KOPT-K1 (cell line): ENCODE results near the gene ZNF618.

Experiments
- H3K27ac ChIP-seq: fragments of 200-600 bp; sonication (generic); 2 replicates; pipeline ENCODE4 v1.5.1; 2016; ENCODE audit warnings: antibody characterized with exemption, mild to moderate bottlenecking, low read depth, low read length; ENCODE audit not compliant: poor library complexity, severe bottlenecking
- H3K36me3 ChIP-seq: fragments of 200-600 bp; sonication (generic); 2 replicates; pipeline ENCODE4 v1.5.1; 2017; ENCODE audit warnings: antibody characterized with exemption, mild to moderate bottlenecking, low read length, moderate library complexity; ENCODE audit not compliant: insufficient read depth
- H3K9me3 ChIP-seq: fragments of 200-600 bp; sonication (generic); 2 replicates; pipeline ENCODE4 v1.5.1; 2017; ENCODE audit warnings: antibody characterized with exemption, low read length, mild to moderate bottlenecking; ENCODE audit not compliant: insufficient read depth, poor library complexity, severe bottlenecking

The ZNF618 gene

GRCh38 chr9:113998114-113998513, 122.0 kb downstream of the ZNF618 start:
- Histone ChIP-seq H3K27ac (no peak overlapping the region), H3K9me3 (no peaks in the 10 kb centered on the region), H3K36me3 (no peaks in the 10 kb centered on the region)

GRCh38 chr9:113998525-113999255, 122.6 kb downstream of the ZNF618 start:
- H3K36me3 ChIP-seq, result no peaks in the 10 kb centered on the region
- no peaks in the 10 kb centered on the region for H3K9me3 ChIP-seq
- H3K27ac ChIP-seq, result no peak overlapping the region

GRCh38 chr9:113999256-114000062, 123.3 kb downstream of the ZNF618 start:
- Histone ChIP-seq H3K9me3 (no peaks in the 10 kb centered on the region), H3K27ac (no peak overlapping the region)

GRCh38 chr9:114000063-114000454, 124.0 kb downstream of the ZNF618 start:
- Histone ChIP-seq H3K9me3 (no peaks in the 10 kb centered on the region), H3K36me3 (no peaks in the 10 kb centered on the region), H3K27ac (no peak overlapping the region)

More at GRCh38 chr9:113999256-114000062, 123.3 kb downstream of the ZNF618 start:
- H3K36me3 ChIP-seq, result no peaks in the 10 kb centered on the region

GRCh38 chr9:114000671-114001409, 124.7 kb downstream of the ZNF618 start:
- no peaks in the 10 kb centered on the region for H3K9me3 ChIP-seq
- no peaks in the 10 kb centered on the region for H3K36me3 ChIP-seq
- no peak overlapping the region for H3K27ac ChIP-seq

GRCh38 chr9:114001410-114001685, 125.2 kb downstream of the ZNF618 start:
- H3K36me3 ChIP-seq, result no peaks in the 10 kb centered on the region

GRCh38 chr9:114001794-114002261, 125.7 kb downstream of the ZNF618 start:
- no peaks in the 10 kb centered on the region for H3K9me3 ChIP-seq
- H3K27ac ChIP-seq, result no peak overlapping the region
- H3K36me3 ChIP-seq, result no peaks in the 10 kb centered on the region

More at GRCh38 chr9:114001410-114001685, 125.2 kb downstream of the ZNF618 start:
- no peaks in the 10 kb centered on the region for H3K9me3 ChIP-seq
- no peak overlapping the region for H3K27ac ChIP-seq

- Histone ChIP-seq H3K36me3 (no peaks in the 10 kb centered on the region), H3K27ac (no peak overlapping the region)
Observed at GRCh38 chr9:114002271-114002985, 126.3 kb downstream of the ZNF618 start.

GRCh38 chr9:114002986-114003350, 126.9 kb downstream of the ZNF618 start:
- no peaks in the 10 kb centered on the region for H3K9me3 ChIP-seq
- no peaks in the 10 kb centered on the region for H3K36me3 ChIP-seq
- H3K27ac ChIP-seq, result no peak overlapping the region

More at GRCh38 chr9:114002271-114002985, 126.3 kb downstream of the ZNF618 start:
- H3K9me3 ChIP-seq, result no peaks in the 10 kb centered on the region

- H3K36me3 ChIP-seq, result no peaks in the 10 kb centered on the region
- H3K27ac ChIP-seq, result no peak overlapping the region
- H3K9me3 ChIP-seq, result no peaks in the 10 kb centered on the region
Observed at GRCh38 chr9:114003351-114003750, 127.2 kb downstream of the ZNF618 start.

- H3K9me3 ChIP-seq, result no peaks in the 10 kb centered on the region
- no peak overlapping the region for H3K27ac ChIP-seq
- no peaks in the 10 kb centered on the region for H3K36me3 ChIP-seq
Observed at GRCh38 chr9:114003758-114004157, 127.6 kb downstream of the ZNF618 start.

- no peaks in the 10 kb centered on the region for H3K9me3 ChIP-seq
- H3K36me3 ChIP-seq, result no peaks in the 10 kb centered on the region
- no peak overlapping the region for H3K27ac ChIP-seq
Observed at GRCh38 chr9:114004221-114004716, 128.2 kb downstream of the ZNF618 start.

GRCh38 chr9:114005371-114006154, 129.5 kb downstream of the ZNF618 start:
- Histone ChIP-seq H3K9me3 (no peaks in the 10 kb centered on the region), H3K36me3 (no peaks in the 10 kb centered on the region), H3K27ac (no peak overlapping the region)

- Histone ChIP-seq H3K27ac (no peak overlapping the region), H3K9me3 (no peaks in the 10 kb centered on the region), H3K36me3 (no peaks in the 10 kb centered on the region)
Observed at GRCh38 chr9:114006155-114006550, 130.0 kb downstream of the ZNF618 start.
